ENCODE measurements around the gene CBX4.

Gene CBX4

DNA sequence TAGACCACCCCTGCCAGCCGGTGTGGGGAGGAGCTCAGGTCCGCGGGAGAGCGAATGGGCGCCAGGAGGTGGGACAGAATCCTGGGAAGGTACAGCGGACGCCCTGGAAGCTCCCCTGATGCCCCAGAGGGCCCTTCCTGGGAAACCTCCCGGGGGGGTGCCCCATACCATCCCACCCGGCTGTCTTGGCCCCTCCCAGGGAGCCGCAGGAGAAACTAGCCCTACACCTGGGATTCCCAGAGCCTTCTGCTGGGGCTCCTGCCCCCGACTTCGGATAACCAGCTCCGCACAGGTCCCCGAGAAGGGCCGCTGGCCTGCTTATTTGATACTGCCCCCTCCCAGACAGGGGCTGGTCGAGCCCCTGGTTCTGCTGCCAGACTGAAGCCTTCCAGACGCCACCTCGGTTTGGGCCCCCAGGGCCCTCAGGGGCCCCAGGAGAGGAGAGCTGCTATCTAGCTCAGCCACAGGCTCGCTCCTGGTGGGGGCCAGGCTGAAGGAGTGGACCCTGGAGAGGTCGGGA is 3.0 kb upstream of the CBX4 start:
- TF ChIP-seq CSRNP3 (CRISPR knock-in tag; IDR thresholded peaks at IDR 0.05) = no peak
- no peak for TF ChIP-seq GLIS3 (CRISPR knock-in tag; IDR thresholded peaks at IDR 0.05)
- TF ChIP-seq RARB (CRISPR knock-in tag; IDR thresholded peaks at IDR 0.05) = no peak
- no peak for TF ChIP-seq TCF4 (CRISPR knock-in tag; IDR thresholded peaks at IDR 0.05; ENCODE audit: borderline replicate concordance)
- TF ChIP-seq ZNF70 (CRISPR knock-in tag; IDR thresholded peaks at IDR 0.05) = no peak
- TF ChIP-seq ISL1 (CRISPR knock-in tag; IDR thresholded peaks at IDR 0.05) = no peak
- TF ChIP-seq ZNF565 (CRISPR knock-in tag; conservative IDR thresholded peaks at IDR 0.05; ENCODE audit: low read depth) = no peak
- no peak for TF ChIP-seq POU6F1 (CRISPR knock-in tag; IDR thresholded peaks at IDR 0.05; ENCODE audit: borderline replicate concordance, low read depth)
- TF ChIP-seq, protein P1, sequence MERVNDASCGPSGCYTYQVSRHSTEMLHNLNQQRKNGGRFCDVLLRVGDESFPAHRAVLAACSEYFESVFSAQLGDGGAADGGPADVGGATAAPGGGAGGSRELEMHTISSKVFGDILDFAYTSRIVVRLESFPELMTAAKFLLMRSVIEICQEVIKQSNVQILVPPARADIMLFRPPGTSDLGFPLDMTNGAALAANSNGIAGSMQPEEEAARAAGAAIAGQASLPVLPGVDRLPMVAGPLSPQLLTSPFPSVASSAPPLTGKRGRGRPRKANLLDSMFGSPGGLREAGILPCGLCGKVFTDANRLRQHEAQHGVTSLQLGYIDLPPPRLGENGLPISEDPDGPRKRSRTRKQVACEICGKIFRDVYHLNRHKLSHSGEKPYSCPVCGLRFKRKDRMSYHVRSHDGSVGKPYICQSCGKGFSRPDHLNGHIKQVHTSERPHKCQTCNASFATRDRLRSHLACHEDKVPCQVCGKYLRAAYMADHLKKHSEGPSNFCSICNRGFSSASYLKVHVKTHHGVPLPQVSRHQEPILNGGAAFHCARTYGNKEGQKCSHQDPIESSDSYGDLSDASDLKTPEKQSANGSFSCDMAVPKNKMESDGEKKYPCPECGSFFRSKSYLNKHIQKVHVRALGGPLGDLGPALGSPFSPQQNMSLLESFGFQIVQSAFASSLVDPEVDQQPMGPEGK (CRISPR knock-in tag; IDR thresholded peaks at IDR 0.05; ENCODE audit: borderline replicate concordance) = no peak
- TF ChIP-seq SNAI2 (CRISPR knock-in tag; IDR thresholded peaks at IDR 0.05) = no peak
- no peak for ATAC-seq

- no peak for ATAC-seq
- TF ChIP-seq POU6F1 (CRISPR knock-in tag; IDR thresholded peaks at IDR 0.05; ENCODE audit: borderline replicate concordance, low read depth) = no peak
- no peak for TF ChIP-seq ZNF8 (CRISPR knock-in tag; IDR thresholded peaks at IDR 0.05)
- TF ChIP-seq ZFP3 (CRISPR knock-in tag; IDR thresholded peaks at IDR 0.05) = no peak
- TF ChIP-seq TOX (CRISPR knock-in tag; IDR thresholded peaks at IDR 0.05; ENCODE audit: borderline replicate concordance) = no peak
- no peak for TF ChIP-seq CSRNP3 (CRISPR knock-in tag; IDR thresholded peaks at IDR 0.05)
Measured at GRCh38 chr17:79841369-79842135, 2.3 kb upstream of the CBX4 start.

- no peak for TF ChIP-seq ISL1 (CRISPR knock-in tag; IDR thresholded peaks at IDR 0.05)
- no peak for TF ChIP-seq ZNF8 (CRISPR knock-in tag; IDR thresholded peaks at IDR 0.05)
- TF ChIP-seq SNAI2 (CRISPR knock-in tag; IDR thresholded peaks at IDR 0.05) = no peak
- no peak for TF ChIP-seq CREB5 (CRISPR knock-in tag; IDR thresholded peaks at IDR 0.05; ENCODE audit: low read depth)
- TF ChIP-seq CSRNP3 (CRISPR knock-in tag; IDR thresholded peaks at IDR 0.05) = no peak
- TF ChIP-seq ZNF565 (CRISPR knock-in tag; conservative IDR thresholded peaks at IDR 0.05; ENCODE audit: low read depth) = no peak
- no peak for ATAC-seq
Measured at GRCh38 chr17:79840989-79841286, 1.7 kb upstream of the CBX4 start.

Measured in SK-N-SH treated with all-trans-retinoic acid at 6 μM for 48 hours (cell line).